GM23338 (cell line): Measurements from ENCODE around the gene DIAPH1. TPM values are rescaled to one million over a fixed set of nuclear protein-coding genes. Genes with fewer than 3 reads are reported as not detected.

ENCODE experiments used
- ATAC-seq: fragments of 200-7000 bp; cut with Tn5 transposase; 3 replicates; pipeline ENCODE4 v1.9.1; 2020
- DNase-seq: peaks from one replicate; pipeline ENCODE4 v3.0.0-alpha.2; 2015; ENCODE audit warnings: low spot score
- H2AFZ ChIP-seq: fragments of 200-600 bp; sonication (generic); 2 replicates; pipeline ENCODE4 v1.8.0; 2016; ENCODE audit warnings: antibody characterized with exemption, mild to moderate bottlenecking, moderate library complexity
- H3F3A ChIP-seq: fragments of 200-600 bp; sonication (generic); replicated peaks from 2 replicates; pipeline ENCODE4 v1.8.0; 2017; ENCODE audit warnings: antibody characterized with exemption, mixed run types, low read depth
- H3K27ac ChIP-seq: fragments of 200-600 bp; sonication (generic); 2 replicates; pipeline ENCODE4 v1.6.1; 2016; ENCODE audit warnings: low read depth
- H3K27me3 ChIP-seq: fragments of 200-600 bp; sonication (generic); 2 replicates; pipeline ENCODE4 v1.8.0; 2016; ENCODE audit warnings: mild to moderate bottlenecking, mixed run types, moderate library complexity; ENCODE audit not compliant: insufficient read depth
- H3K36me3 ChIP-seq: fragments of 200-600 bp; sonication (generic); 2 replicates; pipeline ENCODE4 v1.8.0; 2016; ENCODE audit warnings: mild to moderate bottlenecking; ENCODE audit not compliant: insufficient read depth
- H3K4me1 ChIP-seq: fragments of 200-600 bp; sonication (generic); 2 replicates; pipeline ENCODE4 v1.8.0; 2016; ENCODE audit warnings: mild to moderate bottlenecking, moderate library complexity; ENCODE audit not compliant: insufficient read depth
- H3K4me2 ChIP-seq: fragments of 200-600 bp; sonication (generic); 2 replicates; pipeline ENCODE4 v1.7.1; 2017; ENCODE audit warnings: mixed run types
- H3K4me3 ChIP-seq: fragments of 200-600 bp; sonication (generic); 2 replicates; pipeline ENCODE4 v1.6.1; 2016; ENCODE audit warnings: mixed run types
- H3K79me2 ChIP-seq: fragments of 200-600 bp; sonication (generic); replicated peaks from 2 replicates; pipeline ENCODE4 v1.8.0; 2017; ENCODE audit warnings: mild to moderate bottlenecking; ENCODE audit not compliant: insufficient read depth
- H3K9me2 ChIP-seq: fragments of 200-600 bp; sonication (generic); 2 replicates; pipeline ENCODE4 v1.8.0; 2017; ENCODE audit not compliant: insufficient read depth
- H4K20me1 ChIP-seq: fragments of 200-600 bp; sonication (generic); replicated peaks from 2 replicates; pipeline ENCODE4 v1.8.0; 2017; ENCODE audit warnings: mild to moderate bottlenecking; ENCODE audit not compliant: insufficient read depth
- H3K27ac Mint-ChIP-seq: 2 replicates; pipeline ENCODE4 v1.8.0; 2020; ENCODE audit warnings: inconsistent platforms, mild to moderate bottlenecking, moderate library complexity, mixed read lengths
- H3K27me3 Mint-ChIP-seq: 3 replicates; pipeline ENCODE4 v1.8.0; 2022; ENCODE audit warnings: low read depth, mild to moderate bottlenecking, moderate library complexity, mixed read lengths, inconsistent platforms; ENCODE audit not compliant: insufficient read depth, poor library complexity
- H3K36me3 Mint-ChIP-seq: 3 replicates; pipeline ENCODE4 v1.8.0; 2021; ENCODE audit warnings: low read depth, mild to moderate bottlenecking, inconsistent platforms, moderate library complexity, mixed read lengths
- H3K4me1 Mint-ChIP-seq: 3 replicates; pipeline ENCODE4 v1.8.0; 2020; ENCODE audit warnings: mild to moderate bottlenecking, inconsistent platforms, mixed read lengths
- H3K4me3 Mint-ChIP-seq: 3 replicates; pipeline ENCODE4 v1.8.0; 2021; ENCODE audit warnings: moderate library complexity, mild to moderate bottlenecking, inconsistent platforms, mixed read lengths
- H3K9me3 Mint-ChIP-seq: 3 replicates; pipeline ENCODE4 v1.8.0; 2020; ENCODE audit warnings: moderate library complexity, mild to moderate bottlenecking, inconsistent platforms, mixed read lengths
- CREB1 ChIP-seq: fragments of 250-450 bp; sonication (Bioruptor Pico); IDR thresholded peaks from 2 replicates; pipeline ENCODE4 v1.5.0; 2020; ENCODE audit warnings: low read depth, mild to moderate bottlenecking, moderate library complexity
- CTCF ChIP-seq, 2 experiments: fragments of 200-600 bp in 1 of 2; sonication (generic) in 1 of 2; conservative IDR thresholded peaks; 2 replicates each; pipeline versions ENCODE4 v1.5.1 to v1.6.1; 2016 to 2017; ENCODE audit warnings: antibody characterized with exemption in 2 of 2, low read depth in 2 of 2, mild to moderate bottlenecking in 2 of 2, moderate library complexity in 1 of 2
- EZH2 ChIP-seq: fragments of 200-600 bp; sonication (generic); IDR thresholded peaks from one replicate; pipeline ENCODE4 v1.8.0; 2017; ENCODE audit warnings: antibody characterized with exemption, mild to moderate bottlenecking, low read depth; ENCODE audit not compliant: unreplicated experiment
- JUNB ChIP-seq: IDR thresholded peaks from one replicate; pipeline ENCODE4 v1.6.1; 2016; ENCODE audit warnings: antibody characterized with exemption; ENCODE audit not compliant: unreplicated experiment
- NANOG ChIP-seq: IDR thresholded peaks from 2 replicates; pipeline ENCODE4 v1.6.1; 2016; ENCODE audit warnings: antibody characterized with exemption, borderline replicate concordance
- POLR2AphosphoS5 ChIP-seq: IDR thresholded peaks from 2 replicates; pipeline ENCODE4 v1.6.1; 2016; ENCODE audit warnings: antibody characterized with exemption, low read depth
- STAT1 ChIP-seq: IDR thresholded peaks from one replicate; pipeline ENCODE4 v1.6.1; 2016; ENCODE audit warnings: antibody characterized with exemption; ENCODE audit not compliant: unreplicated experiment
- ZNF114 ChIP-seq: fragments of 250-450 bp; sonication (Bioruptor Pico); IDR thresholded peaks from 2 replicates; pipeline ENCODE4 v1.5.0; 2020; ENCODE audit warnings: mild to moderate bottlenecking, moderate library complexity
- ZNF331 ChIP-seq: fragments of 250-450 bp; sonication (Bioruptor Pico); IDR thresholded peaks from 2 replicates; pipeline ENCODE4 v1.5.0; 2020; ENCODE audit warnings: low read depth, mild to moderate bottlenecking, moderate library complexity
- ZNF462 ChIP-seq: fragments of 250-450 bp; sonication (Bioruptor Pico); IDR thresholded peaks from 2 replicates; pipeline ENCODE4 v1.5.0; 2020; ENCODE audit warnings: mild to moderate bottlenecking, moderate library complexity
- polyA plus RNA-seq: library from polyadenylated mRNA; unstranded; fragments of >200 nt; fragmentation: Nextera tagmentation; extraction: Ambion mirVana; gene quantifications from 2 replicates; pipeline ENCODE4 v1.2.1, GENCODE V29; 2016
- total RNA-seq: library from RNA; depleted of rRNA; stranded (reverse); fragments of >200 nt; shearing (Covaris generic); gene quantifications from 2 replicates; pipeline ENCODE4 v1.2.3, GENCODE V29; 2014
- TF ChIP-seq, protein P1 (sequence below): IDR thresholded peaks from one replicate; pipeline ENCODE4 v1.6.1; 2018; ENCODE audit warnings: antibody characterized with exemption; ENCODE audit not compliant: unreplicated experiment
- TF ChIP-seq, protein P2 (sequence below): IDR thresholded peaks from 2 replicates; pipeline ENCODE4 v1.6.1; 2016; ENCODE audit warnings: antibody characterized with exemption

DIAPH1 gene
- total and polyA plus RNA-seq, 2 experiments from 2014 or later = 42.9 to 104 TPM

DNA sequence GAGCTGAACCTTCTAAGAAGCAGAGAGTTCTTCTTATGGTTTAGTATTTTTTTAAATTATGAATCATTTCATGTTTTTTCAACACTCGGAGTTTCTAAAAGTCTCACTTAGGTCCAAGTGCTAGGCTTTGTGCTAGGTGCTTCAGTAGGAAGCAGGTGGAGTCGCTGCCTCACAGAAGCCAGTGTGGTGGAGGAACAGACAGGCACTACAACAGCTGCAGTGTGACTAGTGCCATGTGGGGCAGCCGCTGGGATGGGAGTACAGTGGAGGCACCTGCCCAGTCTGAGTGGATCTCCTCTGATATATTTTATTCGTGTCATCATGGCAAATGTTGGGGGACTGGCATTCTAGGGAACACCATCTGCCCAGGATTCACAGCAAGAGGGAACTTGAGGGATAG, 114.6 kb downstream of the DIAPH1 start:
- Histone ChIP-seq H2AFZ (no peak overlapping the region), H3K9me2 (no peaks in the 10 kb centered on the region), H3K27ac (no peak overlapping the region), H3K36me3 (no peaks in the 10 kb centered on the region), H4K20me1 (no peaks in the 10 kb centered on the region), H3F3A (no peaks in the 10 kb centered on the region), H3K4me2 (no peak overlapping the region), H3K4me1 (peaks cover 14% of the 10 kb centered on the region), H3K79me2 (no peaks in the 10 kb centered on the region), H3K27me3 (no peaks in the 10 kb centered on the region), H3K4me3 (no peak overlapping the region)
- H3K27ac Mint-ChIP-seq = no peak overlapping the region
- TF ChIP-seq STAT1 (no peak), CTCF (conservative IDR thresholded peaks at IDR 0.05; ENCODE audit: low read depth in 2 of 2) (no peak), ZNF114 (CRISPR knock-in tag) (no peak), POLR2AphosphoS5 (no peak), NANOG (no peak), CREB1 (CRISPR knock-in tag) (no peak), EZH2 (no peak), JUNB (no peak), ZNF462 (no peak), ZNF331 (CRISPR knock-in tag) (no peak)
- TF ChIP-seq, protein P1, sequence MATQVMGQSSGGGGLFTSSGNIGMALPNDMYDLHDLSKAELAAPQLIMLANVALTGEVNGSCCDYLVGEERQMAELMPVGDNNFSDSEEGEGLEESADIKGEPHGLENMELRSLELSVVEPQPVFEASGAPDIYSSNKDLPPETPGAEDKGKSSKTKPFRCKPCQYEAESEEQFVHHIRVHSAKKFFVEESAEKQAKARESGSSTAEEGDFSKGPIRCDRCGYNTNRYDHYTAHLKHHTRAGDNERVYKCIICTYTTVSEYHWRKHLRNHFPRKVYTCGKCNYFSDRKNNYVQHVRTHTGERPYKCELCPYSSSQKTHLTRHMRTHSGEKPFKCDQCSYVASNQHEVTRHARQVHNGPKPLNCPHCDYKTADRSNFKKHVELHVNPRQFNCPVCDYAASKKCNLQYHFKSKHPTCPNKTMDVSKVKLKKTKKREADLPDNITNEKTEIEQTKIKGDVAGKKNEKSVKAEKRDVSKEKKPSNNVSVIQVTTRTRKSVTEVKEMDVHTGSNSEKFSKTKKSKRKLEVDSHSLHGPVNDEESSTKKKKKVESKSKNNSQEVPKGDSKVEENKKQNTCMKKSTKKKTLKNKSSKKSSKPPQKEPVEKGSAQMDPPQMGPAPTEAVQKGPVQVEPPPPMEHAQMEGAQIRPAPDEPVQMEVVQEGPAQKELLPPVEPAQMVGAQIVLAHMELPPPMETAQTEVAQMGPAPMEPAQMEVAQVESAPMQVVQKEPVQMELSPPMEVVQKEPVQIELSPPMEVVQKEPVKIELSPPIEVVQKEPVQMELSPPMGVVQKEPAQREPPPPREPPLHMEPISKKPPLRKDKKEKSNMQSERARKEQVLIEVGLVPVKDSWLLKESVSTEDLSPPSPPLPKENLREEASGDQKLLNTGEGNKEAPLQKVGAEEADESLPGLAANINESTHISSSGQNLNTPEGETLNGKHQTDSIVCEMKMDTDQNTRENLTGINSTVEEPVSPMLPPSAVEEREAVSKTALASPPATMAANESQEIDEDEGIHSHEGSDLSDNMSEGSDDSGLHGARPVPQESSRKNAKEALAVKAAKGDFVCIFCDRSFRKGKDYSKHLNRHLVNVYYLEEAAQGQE = no peak
- TF ChIP-seq, protein P2, sequence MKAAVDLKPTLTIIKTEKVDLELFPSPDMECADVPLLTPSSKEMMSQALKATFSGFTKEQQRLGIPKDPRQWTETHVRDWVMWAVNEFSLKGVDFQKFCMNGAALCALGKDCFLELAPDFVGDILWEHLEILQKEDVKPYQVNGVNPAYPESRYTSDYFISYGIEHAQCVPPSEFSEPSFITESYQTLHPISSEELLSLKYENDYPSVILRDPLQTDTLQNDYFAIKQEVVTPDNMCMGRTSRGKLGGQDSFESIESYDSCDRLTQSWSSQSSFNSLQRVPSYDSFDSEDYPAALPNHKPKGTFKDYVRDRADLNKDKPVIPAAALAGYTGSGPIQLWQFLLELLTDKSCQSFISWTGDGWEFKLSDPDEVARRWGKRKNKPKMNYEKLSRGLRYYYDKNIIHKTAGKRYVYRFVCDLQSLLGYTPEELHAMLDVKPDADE = no peak
- DNase-seq (no peak), ATAC-seq (no peak)
- no peaks in the 10 kb centered on the region for H3K9me3 Mint-ChIP-seq
- H3K4me1 Mint-ChIP-seq = peaks cover 26% of the 10 kb centered on the region
- H3K4me3 Mint-ChIP-seq = no peak overlapping the region
- peaks cover 9% of the 10 kb centered on the region for H3K36me3 Mint-ChIP-seq
- H3K27me3 Mint-ChIP-seq = peaks cover 12% of the 10 kb centered on the region
